KBM-7 (cell line): ENCODE data around the gene GRPEL1.
A peak's percentile ranks its signal among the peaks of the same experiment; 100 is the strongest.
"Not testable (repeated sequence)": the region's sequence is repeated elsewhere in the genome, so short reads cannot be mapped to it uniquely, and the experiment has no call there.

ENCODE experiments used
- DNase-seq: peaks from one replicate; pipeline ENCODE4 v3.0.0-alpha.2; 2015
- in situ Hi-C: fragments of 300-500 bp; cut with MboI; formaldehyde crosslinking; loops from 2 replicates; pipeline ENCODE4 v1.14.3; 2020; ENCODE audit warnings: low sequenced_read_pairs, low pct_unique_long_range_greater_than_20kb, mixed read lengths

GRPEL1 gene

DNA sequence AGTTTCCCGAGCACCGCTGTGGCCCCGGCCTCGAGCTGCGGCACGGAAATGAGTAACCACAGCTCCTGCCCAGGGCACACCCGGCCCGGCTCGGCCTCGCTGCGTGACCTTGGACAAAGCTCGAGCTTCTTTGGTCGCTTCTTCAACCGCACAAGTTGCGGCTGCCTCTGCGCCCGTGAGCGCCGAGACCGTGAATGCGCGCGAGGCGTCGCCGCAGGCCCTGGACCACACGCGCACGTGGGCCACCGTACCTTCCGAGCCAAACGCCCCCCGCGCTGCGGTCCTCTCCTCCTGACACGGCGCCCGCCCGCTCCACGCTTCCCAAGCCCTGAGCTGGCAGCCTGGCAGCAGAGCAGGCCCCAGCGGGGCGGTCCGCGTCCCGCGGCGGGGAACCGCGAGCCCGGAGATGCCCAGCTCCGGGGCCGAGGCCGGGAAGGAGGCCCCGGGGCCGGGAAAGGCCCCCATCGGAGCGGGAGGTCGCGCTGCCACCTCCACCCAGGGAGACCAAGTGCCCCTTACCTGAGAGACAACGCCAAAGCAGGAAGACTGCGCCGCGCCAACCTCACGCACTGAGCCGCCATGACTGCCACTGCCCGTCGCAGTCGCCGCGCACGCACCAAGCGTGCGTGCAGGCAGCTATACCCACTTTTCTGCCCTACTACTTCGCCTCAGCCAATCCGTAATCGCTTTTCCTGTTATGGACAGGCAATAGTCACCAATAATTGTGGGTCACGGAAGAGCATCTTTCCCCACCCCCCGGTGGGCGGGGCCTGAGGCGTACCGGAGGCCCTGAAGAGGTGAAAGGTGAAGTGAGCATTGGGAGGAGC is at the start of gene GRPEL1:
Gene GRPEL1, minus strand, starts transcription at position 613 of the 827 bp plus-strand sequence. Its CDS starts 32 bp downstream, at position 581.
- DNase-seq, result peak; percentile 100
- in situ Hi-C loops, result no loop called here

DNA sequence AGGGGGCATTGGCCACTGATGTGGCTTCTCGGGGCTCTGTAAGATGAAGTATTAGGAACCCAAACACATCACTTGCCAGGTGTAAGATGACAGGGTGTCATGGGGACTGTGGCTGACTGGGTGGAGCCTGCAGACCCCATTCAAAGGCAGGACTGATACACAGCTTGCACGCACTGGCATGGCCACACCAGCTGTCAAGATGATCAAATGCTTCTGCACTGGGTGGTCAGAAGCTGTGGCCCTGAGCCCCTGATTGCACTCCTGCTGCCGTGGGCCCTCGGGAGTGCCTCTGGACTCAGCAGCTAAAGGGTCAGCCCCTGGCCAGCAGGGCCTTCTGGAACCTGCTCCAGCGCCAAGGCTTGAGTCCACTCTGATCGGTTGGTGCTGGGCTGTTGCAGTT is 48.8 kb upstream of the GRPEL1 start:
- DNase-seq, result no peak
- in situ Hi-C loops, result no loop called here

DNA sequence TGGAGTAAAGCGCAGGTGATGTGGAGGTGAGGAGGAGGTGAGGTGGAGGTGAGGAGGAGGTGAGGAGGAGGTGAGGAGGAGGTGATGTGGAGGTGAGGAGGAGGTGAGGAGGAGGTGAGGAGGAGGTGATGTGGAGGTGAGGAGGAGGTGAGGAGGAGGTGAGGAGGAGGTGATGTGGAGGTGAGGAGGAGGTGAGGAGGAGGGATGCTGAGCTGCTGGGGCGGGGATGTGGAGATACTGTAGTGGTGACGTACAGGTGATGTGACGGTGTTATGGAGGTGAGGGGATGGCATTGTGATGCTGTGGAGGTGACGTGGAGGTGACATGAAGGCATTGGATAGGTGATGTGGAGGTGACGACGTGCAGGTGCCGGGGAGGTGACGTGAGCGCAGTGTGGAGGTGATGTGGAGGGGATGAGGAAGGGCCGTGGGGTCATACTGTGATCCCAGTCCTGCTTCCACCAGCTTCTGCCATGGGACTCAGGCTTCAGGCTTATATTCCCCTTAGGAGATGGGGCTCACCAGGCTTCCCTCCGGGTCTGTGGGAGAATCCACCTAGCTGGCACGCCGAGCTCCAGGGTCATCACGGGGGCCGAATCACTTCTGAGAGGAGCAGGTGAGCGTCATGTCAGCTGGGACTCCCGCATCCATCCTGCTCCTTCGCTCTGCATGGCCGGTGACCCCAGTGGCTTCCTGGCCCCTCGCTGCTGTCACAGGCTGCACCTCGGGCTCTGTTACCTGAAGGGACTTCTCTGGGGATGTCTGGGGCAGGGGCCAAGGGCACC is 47.9 kb upstream of the GRPEL1 start:
- in situ Hi-C loops, result no loop called here
- no peak for DNase-seq

DNA sequence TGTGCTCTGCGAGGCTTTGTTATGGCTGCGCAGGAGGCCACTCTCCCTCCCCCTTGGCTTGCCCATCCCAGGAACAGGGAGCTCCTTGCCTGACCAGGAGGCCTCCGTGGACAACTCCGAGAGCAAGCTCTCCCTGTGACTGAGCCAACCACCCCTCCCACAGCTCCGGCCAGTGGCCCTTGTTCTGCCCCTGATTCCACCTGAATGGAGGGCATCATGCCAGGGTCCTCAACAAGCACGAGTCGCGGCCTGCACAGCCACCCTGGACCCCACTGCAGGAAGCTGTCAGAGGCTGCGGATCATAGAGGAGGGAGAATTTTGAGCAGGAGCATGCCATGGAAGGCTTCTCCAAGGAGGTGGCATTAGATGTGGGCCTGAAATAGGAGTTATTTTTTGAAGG is 44.8 kb upstream of the GRPEL1 start:
- no peak for DNase-seq
- in situ Hi-C loops, result no loop called here

DNA sequence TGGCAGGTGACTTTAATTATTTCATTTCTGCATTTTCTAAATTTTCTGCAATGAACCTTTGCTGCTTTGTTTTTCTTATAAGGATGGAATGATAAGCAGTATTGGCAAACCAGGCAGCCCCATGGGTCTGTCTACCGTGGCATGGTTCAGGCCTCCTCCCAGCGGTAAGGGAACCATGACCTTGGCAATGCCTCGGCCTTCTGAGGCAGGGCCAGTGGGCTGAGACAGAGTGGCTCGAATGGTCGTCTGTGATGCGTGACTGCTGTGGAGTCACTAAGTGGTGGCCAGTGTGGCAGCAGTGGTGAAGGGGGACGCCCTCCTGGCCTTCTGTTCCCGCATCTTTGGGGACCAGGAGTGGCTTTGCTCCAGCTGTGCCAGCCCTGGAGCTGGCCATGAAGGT is 43.6 kb upstream of the GRPEL1 start:
- in situ Hi-C loops, result no loop called here
- DNase-seq, result no peak

DNA sequence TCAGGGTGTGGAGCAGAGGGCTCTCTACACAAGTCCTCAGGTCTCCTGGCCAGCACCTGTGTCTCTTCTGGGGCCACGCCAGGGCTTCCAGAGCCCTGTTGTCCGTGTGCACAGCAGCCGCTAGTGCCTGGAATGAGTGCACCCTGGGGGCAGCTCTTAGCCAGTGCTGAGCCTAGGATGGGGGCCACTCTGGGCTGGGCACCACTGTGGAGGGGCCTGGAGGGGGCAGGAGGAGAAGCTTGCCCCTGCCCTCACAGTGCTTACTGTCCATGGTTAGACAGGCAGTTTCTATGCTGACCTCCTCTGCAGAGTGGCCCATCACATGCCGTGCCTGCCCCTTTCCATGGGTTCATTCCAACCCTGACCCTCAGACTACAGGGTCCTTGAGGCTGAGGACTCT is 42.7 kb upstream of the GRPEL1 start:
- in situ Hi-C loops, result no loop called here
- DNase-seq, result no peak

DNA sequence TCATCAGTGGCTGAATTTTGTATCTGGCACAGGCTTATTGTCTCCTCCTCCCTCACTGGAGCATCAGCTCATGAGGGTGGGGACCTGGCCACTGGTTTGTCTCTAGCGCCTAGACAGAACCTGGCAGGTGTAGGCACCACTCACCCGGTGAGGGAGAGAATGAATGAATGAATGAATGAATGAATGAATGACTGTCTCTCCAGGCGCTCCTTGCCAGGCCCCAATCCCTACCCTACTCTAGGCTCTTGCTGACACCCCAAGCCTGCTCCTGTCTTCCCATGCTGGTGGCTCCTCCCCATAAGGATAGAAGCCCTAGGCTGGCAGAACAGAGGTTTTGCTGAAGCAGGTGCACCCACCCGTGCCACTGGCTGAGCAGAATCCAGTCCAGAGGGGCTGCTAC is 41.3 kb upstream of the GRPEL1 start:
- in situ Hi-C loops, result no loop called here
- DNase-seq, result no peak

DNA sequence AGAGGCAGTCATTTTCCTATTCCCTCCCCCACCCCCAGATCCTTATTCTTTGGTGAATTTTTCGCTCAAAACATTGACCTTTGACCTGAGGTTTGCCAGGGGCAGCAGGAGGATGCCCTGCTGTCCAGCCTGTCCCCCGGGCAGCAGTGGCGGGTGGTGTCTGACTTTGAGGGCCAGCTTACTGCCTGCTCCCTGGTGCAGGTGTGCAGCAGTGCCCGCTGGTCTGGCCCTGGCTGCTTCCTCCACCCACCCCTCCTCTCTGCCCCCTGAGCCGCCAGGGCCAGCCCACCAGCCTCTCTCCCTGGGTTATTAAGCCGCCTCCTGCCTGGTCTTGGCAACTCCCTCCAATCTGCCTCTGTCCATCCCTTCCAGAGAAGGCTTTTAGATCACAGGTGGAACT is 40.8 kb upstream of the GRPEL1 start:
- in situ Hi-C loops, result no loop called here
- DNase-seq, result no peak

DNA sequence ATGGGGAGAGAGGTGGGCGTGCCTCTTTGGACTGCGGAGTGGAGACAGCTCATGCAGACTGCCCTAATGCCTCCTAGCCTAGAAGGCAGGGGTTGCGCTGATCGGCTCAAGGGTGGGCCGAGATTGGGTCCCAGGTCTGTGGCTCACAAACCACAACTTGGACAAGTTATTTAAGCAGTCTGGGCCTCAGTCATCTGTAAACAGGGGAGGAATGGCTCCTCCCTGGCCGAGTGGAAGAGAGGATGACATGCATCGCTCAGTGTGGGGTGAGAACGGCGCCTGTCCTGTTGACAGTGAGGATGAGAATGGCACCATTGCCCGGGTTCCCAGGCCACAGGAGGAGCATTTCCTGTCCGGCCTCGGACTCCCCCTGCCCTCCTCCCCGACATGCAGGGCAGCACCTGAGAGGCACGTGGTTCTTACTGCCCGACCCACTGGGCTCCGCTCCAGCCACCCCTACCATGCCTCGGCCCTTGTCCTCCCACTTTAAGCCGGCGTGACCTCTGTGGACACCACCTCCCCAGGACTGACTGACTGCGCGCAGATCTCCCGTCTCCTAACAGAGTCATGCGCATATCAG is 40.3 kb upstream of the GRPEL1 start:
- in situ Hi-C loops, result no loop called here

DNA sequence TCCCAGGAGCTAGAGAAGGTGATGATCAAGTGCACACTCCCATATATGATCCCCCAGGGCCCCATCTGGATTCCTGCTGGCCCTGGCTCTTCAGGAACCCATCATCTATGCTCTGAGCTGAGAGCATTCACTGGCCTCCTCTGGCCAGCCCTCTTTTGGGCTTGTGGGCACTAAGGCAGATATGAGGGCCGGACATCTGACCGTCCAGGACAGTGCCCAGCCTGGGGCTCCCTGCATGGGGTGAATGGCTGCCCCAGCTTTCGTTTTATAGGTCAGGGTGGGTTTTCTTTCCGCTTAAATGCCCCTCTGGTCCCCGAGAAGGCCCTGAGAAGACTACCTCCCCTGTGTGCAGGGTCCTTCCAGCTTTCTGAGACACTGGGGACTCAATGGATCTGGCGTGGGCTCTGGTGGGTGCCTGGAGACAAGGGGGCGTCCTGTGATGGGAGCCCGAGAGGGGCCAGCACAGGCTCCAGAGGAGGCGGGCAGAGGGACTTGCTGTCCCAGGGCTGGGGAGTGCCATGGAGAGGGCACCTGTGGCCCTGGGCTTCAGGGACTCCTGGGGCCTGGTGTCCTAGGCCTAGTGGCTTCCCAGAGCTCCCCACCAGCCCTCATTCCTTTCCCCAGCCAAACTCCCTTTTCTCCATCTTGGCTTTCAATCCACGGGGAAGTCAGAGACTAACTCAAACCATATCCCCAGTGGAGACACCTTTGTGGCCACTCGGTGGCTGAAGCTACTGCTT is 39.5 kb upstream of the GRPEL1 start:
- in situ Hi-C loops, result no loop called here
- no peak for DNase-seq

More for the DNA sequence above, 40.3 kb upstream of the GRPEL1 start:
- no peak for DNase-seq

DNA sequence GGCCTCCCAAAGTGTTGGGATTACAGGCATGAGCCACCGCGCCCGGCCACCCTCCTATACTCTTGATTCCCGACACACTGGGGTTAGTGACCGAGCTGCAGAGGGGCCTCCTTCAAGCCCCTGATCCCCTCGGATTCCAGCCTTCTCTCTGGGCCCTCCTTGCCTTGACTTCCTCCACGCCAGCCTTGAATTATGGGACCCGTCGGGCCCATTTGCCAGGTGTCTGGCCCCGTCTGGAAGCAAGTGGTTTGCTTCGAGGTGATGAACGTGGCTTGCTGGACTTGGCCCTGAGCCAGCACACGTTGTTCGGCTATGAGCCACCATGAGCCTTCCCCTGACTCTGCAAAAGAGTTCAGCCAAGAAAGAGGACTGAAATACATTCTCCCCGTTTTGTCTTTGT is 37.4 kb upstream of the GRPEL1 start:
- DNase-seq, result no peak
- in situ Hi-C loops, result no loop called here

DNA sequence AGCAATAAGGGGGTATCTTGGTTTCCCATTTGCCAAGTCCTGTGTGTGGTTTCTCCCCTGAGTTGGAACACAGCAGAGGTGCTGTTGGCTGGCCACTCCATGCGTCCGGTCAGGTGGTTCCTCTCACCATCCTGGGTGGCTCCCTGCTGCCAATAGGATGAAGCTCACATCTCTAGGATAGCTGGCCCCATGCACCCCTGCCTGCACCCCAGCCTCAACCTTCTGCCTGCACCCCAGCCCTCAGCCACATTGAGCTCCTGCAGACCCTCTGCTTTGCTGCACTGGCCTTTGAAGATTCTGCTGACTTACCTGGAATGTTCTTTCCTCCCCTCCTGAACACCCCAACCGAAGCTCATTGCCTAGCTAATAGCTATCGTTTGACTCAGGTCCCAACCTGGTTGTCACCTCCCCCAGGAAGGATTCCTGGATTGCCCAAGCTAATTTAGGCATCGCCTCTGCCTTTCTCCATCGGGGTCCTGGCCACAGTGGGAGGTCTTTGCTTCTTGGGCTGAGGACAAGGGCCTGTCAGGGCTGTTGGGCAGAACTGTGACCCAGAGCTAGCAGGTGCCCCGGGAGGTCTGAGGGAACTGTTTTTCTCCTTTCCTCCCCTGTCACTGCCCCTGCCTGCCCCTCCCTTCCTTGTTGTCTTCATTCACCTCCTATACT is 36.6 kb upstream of the GRPEL1 start:
- no peak for DNase-seq
- in situ Hi-C loops, result no loop called here

DNA sequence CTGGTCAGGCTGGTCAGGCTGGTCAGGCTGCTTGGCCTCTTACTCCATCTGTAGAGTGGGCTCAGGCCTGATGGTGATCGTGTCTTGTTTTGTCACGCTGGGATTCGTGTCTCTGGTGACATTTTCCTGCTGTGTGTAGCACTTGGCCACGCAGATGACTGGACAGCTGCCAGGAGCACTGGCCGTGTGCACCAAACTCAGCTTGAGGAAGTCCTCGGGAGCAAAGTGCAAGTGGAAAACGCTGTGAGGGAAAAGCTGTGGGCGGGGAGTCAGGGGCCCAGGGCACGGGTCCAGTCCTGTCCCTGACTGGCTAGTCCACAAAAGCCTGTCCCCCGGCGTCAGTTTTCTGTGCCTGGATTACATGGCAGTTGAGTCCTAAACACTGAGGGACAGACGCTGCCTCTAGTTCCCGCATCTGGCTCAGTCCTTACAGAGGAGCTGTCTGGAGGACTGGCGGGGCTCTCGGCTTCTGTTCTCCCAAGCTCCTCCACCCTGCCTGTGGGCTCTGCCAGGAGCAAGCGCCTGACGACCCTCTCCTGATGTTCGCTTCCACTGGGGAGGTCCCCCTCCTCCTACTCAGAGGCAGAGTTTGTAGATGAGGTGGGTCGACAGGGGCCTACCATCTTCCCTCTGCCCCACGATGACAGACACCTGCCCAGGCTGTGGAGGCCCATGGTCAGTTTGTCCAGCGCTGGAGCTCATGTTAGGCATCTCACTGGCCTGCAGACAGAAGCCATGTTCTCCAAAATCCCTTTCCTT is 35.9 kb upstream of the GRPEL1 start:
- peak; percentile 38 for DNase-seq
- in situ Hi-C loops, result no loop called here

DNA sequence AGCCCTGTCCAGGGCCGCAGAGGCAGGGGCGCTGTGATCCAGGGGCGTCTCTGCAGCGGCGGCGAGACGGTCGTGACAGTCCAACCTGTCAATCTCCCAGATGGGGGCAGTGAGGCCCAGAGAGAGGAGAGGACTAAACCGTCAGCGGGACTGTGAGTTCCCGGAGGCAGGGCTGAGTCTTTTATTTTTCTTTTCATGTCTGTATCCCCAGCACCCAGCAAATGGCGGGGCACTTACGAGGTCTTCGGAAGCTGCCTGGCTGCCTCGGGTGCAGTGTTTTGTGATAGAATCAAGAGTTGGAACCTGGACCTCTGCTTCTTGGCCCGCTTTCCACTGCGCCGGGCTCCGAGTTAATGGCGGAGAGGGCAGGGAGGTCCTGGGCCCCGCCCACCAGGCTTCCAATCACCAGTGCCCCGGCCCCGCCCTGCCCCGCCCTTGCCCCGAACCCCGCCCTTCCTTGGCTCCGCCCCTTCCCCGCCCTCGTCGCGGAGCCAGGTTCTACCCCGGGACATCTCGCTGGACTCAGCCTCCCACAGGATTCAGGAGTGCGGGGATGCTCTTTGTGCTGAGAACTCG is 35.3 kb upstream of the GRPEL1 start:
- in situ Hi-C loops, result no loop called here

DNA sequence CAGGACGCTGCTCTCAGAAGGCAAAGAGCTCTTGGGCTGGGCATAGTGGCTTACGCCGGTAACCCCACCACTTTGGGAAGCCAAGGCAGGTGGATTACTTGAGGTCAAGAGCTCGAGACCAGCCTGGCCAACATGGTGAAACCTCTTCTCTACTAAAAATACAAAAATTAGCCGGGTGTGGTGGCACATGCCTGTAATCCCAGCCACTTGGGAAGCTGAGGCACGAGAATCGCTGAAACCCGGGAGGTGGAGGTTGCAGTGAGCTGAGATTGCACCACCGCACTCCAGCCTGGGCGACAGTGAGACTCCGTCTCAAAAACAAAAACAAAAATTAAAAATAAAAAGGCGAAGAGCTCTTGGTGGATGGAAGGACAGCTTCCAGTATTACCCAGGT is 34.6 kb upstream of the GRPEL1 start:
- in situ Hi-C loops, DNase-seq: not testable (repeated sequence)

More for the DNA sequence above, 35.3 kb upstream of the GRPEL1 start:
- peak; percentile 82 for DNase-seq

DNA sequence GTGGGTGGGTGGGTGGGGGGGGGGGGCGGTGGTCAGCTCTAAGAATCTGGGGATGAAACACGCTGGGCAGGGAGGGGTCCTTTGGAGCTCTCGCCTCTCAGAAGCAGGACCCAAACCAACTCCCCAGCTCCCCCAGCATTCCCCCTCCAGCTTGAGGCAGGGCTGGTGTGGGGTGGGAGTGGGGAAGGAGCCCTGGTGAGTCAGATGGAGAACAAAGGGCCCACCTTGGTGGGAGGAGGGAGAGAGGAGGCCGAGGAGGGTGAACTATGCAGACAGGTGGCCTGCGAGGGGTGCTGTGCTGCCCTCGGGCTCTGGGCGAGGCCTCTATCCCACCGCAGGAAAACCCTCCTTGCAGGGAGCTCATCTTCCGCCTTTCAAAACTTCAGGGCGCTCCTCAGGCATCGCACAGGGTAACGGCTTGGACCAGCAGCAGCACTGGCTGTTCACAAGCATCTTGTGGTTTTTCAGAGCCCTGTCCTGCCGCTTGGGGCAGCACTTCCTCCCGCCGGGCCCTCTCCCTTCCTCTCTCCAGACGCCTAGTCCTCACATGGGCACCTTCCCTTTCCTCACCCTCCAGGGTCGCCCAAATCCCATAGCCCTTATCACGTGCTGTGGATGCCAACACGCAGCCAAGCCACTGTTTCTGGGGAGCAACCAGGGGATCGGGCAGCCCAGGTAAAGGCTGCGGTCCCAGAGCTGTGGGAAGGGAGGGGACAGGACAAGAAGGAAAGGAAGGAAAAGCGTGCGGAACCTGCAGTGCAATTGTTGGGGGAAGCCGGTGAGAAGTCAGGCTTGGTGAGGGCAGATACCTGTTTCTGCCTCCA is 34.0 kb upstream of the GRPEL1 start:
- in situ Hi-C loops, result no loop called here
- peak; percentile 83 for DNase-seq

DNA sequence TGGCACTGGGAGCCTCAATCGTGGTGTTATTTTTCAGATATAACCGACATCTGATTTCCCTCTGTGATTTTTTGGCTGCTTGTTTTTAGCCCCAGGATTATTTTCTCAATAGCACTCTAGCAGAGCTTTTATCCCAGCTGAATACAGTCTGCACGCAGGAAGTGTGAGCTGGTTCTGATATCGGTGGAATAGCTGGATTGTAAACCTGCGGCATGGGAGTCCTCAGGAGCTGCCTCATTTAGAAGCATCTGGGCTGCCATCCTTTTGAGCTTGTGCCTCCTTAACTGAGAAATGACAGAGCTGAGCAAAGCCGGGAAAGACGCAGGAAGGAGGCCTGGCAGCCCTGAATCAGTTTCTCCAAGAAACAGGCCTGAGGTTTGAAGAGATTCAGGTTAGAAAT is 28.4 kb upstream of the GRPEL1 start:
- in situ Hi-C loops, result no loop called here
- DNase-seq, result no peak
